HL-60 (cell line): ENCODE measurements around the gene RANBP2.

Experiments used
- CTCF ChIP-seq: IDR thresholded peaks from one replicate; pipeline ENCODE4 v1.5.1; 2011; ENCODE audit warnings: low read length, control low read depth, inconsistent platforms; ENCODE audit not compliant: insufficient read depth
- POLR2AphosphoS5 ChIP-seq: IDR thresholded peaks from 2 replicates; pipeline ENCODE4 v1.6.1; 2012; ENCODE audit warnings: low read depth

- no peak for TF ChIP-seq POLR2AphosphoS5
- TF ChIP-seq CTCF: no peak
Observed at GRCh38 chr2:108776475-108776874, 57.2 kb downstream of the RANBP2 start.
